AG09309 (cell line): ENCODE data around the gene GNPDA2.

Experiments used
- DNase-seq: peaks from one replicate; pipeline ENCODE4 v3.0.0-alpha.2; 2010; ENCODE audit warnings: low read depth
- H3K4me3 ChIP-seq: 2 replicates; pipeline ENCODE4 v1.5.1; 2011; ENCODE audit warnings: mild to moderate bottlenecking, low read depth, low read length, moderate library complexity; ENCODE audit not compliant: control insufficient read depth
- TF ChIP-seq, protein P1 (sequence below): IDR thresholded peaks from 2 replicates; pipeline ENCODE4 v1.5.1; 2011; ENCODE audit warnings: mild to moderate bottlenecking, low read depth, low read length, inconsistent platforms; ENCODE audit not compliant: insufficient read depth, control insufficient read depth; ENCODE audit errors: missing control alignments

Gene GNPDA2

DNA sequence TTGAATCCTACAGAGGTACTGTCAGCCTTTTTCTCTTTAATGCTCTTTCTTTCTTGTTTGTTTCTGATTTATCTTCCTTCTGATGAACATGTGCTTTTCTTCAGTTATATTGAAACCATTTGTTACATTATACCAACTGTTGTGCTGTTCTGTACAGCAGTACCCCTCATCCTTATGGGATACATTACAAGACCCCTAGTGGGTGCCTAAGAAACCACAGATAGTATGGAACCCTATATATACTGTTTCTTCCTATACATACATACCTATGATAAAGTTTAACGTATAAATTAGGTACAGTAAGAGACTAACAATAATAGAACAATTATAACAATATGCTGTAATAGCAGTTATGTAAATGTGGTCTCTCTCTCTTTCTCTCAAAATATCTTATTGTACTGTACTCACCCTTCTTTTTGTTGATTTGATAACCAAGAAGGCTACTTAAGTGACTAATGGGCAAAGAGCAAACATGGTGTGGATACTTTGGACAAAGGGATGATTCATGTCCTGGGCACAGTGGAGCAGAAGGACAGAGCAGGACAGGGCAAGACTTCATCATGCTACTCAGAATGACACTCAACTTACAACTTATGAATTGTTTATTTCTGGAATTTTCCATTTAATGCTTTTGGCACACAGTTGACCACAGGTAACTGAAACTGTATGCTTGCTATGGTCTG lies 64.3 kb downstream of the GNPDA2 start:
- TF ChIP-seq, protein P1, sequence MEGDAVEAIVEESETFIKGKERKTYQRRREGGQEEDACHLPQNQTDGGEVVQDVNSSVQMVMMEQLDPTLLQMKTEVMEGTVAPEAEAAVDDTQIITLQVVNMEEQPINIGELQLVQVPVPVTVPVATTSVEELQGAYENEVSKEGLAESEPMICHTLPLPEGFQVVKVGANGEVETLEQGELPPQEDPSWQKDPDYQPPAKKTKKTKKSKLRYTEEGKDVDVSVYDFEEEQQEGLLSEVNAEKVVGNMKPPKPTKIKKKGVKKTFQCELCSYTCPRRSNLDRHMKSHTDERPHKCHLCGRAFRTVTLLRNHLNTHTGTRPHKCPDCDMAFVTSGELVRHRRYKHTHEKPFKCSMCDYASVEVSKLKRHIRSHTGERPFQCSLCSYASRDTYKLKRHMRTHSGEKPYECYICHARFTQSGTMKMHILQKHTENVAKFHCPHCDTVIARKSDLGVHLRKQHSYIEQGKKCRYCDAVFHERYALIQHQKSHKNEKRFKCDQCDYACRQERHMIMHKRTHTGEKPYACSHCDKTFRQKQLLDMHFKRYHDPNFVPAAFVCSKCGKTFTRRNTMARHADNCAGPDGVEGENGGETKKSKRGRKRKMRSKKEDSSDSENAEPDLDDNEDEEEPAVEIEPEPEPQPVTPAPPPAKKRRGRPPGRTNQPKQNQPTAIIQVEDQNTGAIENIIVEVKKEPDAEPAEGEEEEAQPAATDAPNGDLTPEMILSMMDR = no peak
- no peak for DNase-seq
- H3K4me3 ChIP-seq = no peak overlapping the region

DNA sequence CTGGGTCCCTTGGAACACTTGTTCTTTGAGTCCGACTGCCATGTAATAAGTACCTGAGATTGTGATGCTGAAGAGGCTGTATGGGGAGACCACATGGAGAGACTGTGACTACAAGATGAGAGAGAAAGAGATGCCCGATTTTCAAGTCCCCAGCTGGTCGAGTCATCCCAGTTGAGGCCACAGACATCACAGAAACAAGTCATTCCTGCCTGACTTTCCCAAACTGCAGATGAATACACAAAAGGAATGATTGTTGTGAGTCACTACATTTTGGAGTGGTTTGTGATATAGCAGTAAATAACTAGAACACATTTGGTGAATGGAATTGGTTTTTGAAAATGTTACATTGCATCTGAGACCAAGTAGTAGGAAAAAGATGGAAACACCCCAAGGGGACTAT lies 66.0 kb downstream of the GNPDA2 start:
- H3K4me3 ChIP-seq = no peak overlapping the region
- no peak for DNase-seq
- TF ChIP-seq, protein P1 = no peak

DNA sequence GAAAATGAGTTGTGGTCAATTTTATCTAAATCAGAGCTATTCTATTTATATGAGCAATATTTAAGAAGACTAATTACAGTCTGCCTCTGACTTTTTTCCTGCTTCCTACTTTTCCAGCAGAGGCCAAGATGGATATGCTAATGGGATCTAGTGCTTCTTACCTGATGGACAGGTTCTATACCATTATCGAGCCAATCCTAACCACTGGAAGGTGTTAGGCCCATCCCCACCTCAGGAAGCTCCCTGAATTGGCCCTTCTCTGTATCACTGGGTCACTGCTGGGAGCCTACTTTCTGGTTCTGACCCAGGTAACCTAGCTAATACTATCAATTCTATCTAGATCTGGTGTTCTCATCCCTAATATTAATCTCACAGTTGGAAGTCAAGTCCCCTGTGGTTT lies 74.4 kb downstream of the GNPDA2 start:
- DNase-seq = no peak
- TF ChIP-seq, protein P1 = no peak
- H3K4me3 ChIP-seq = no peak overlapping the region
